Measurements from ENCODE around the gene TCF12. TPM values are rescaled to one million over a fixed set of nuclear protein-coding genes. Genes with fewer than 3 reads are reported as not detected.

Gene TCF12
- total RNA-seq, 1 donor from 2014 or later = 112 TPM

- DNase-seq (ENCODE audit: low read depth) = no peak
- Histone ChIP-seq H2AFZ (ENCODE audit: low read depth, low read length) (no peak overlapping the region), H3K9ac (ENCODE audit: low read length) (no peak overlapping the region), H3K36me3 (ENCODE audit: insufficient read depth, low read length) (peaks cover 13% of the 10 kb centered on the region), H3K79me2 (ENCODE audit: insufficient read depth, low read length) (peaks cover 98% of the 10 kb centered on the region), H3K27ac (ENCODE audit: low read depth, low read length) (no peak overlapping the region), H3K4me3 (ENCODE audit: insufficient read depth, low read depth, low read length) (no peak overlapping the region), H3K4me2 (ENCODE audit: low read length) (no peak overlapping the region), H4K20me1 (ENCODE audit: insufficient read depth, low read length) (peaks cover 64% of the 10 kb centered on the region), H3K27me3 (ENCODE audit: insufficient read depth, low read length) (no peaks in the 10 kb centered on the region), H3K4me1 (ENCODE audit: insufficient read depth, low read length) (peaks cover 20% of the 10 kb centered on the region), H3K9me3 (ENCODE audit: insufficient read depth, low read depth, low read length) (no peaks in the 10 kb centered on the region)
- no peaks in the 10 kb centered on the region for H3K27me3 Mint-ChIP-seq (ENCODE audit: low read depth, unreplicated experiment)
- H3K9me3 Mint-ChIP-seq (ENCODE audit: unreplicated experiment) = no peaks in the 10 kb centered on the region
- peaks cover 57% of the 10 kb centered on the region for H3K4me1 Mint-ChIP-seq (ENCODE audit: low read depth, unreplicated experiment)
- no peak for TF ChIP-seq CTCF (IDR thresholded peaks at IDR 0.05; ENCODE audit: insufficient read depth, low read depth, low read length)
- TF ChIP-seq EZH2 (IDR thresholded peaks at IDR 0.05; ENCODE audit: insufficient read depth, low read length) = no peak
- peaks cover 10% of the 10 kb centered on the region for H3K36me3 Mint-ChIP-seq (ENCODE audit: low read depth, unreplicated experiment)
- FAIRE-seq = no peak
- H3K27ac Mint-ChIP-seq (ENCODE audit: unreplicated experiment) = no peak overlapping the region
- H3K4me3 Mint-ChIP-seq (ENCODE audit: unreplicated experiment) = no peak overlapping the region
Observed at GRCh38 chr15:56927816-56928215, 9.4 kb downstream of the TCF12 start.

GRCh38 chr15:56929399-56929798, 11.0 kb downstream of the TCF12 start:
- Histone ChIP-seq H3K4me3 (ENCODE audit: insufficient read depth, low read depth, low read length) (no peak overlapping the region), H3K27ac (ENCODE audit: low read depth, low read length) (no peak overlapping the region), H3K79me2 (ENCODE audit: insufficient read depth, low read length) (peaks cover 97% of the 10 kb centered on the region), H3K4me1 (ENCODE audit: insufficient read depth, low read length) (peaks cover 17% of the 10 kb centered on the region), H3K9ac (ENCODE audit: low read length) (no peak overlapping the region), H4K20me1 (ENCODE audit: insufficient read depth, low read length) (peaks cover 71% of the 10 kb centered on the region), H3K9me3 (ENCODE audit: insufficient read depth, low read depth, low read length) (no peaks in the 10 kb centered on the region), H3K27me3 (ENCODE audit: insufficient read depth, low read length) (no peaks in the 10 kb centered on the region), H2AFZ (ENCODE audit: low read depth, low read length) (no peak overlapping the region), H3K4me2 (ENCODE audit: low read length) (peak overlapping the region; percentile 28), H3K36me3 (ENCODE audit: insufficient read depth, low read length) (peaks cover 9% of the 10 kb centered on the region)
- H3K9me3 Mint-ChIP-seq (ENCODE audit: unreplicated experiment) = no peaks in the 10 kb centered on the region
- H3K4me3 Mint-ChIP-seq (ENCODE audit: unreplicated experiment) = peak overlapping the region; percentile 18
- TF ChIP-seq CTCF (IDR thresholded peaks at IDR 0.05; ENCODE audit: insufficient read depth, low read depth, low read length) (no peak), EZH2 (IDR thresholded peaks at IDR 0.05; ENCODE audit: insufficient read depth, low read length) (no peak)
- H3K4me1 Mint-ChIP-seq (ENCODE audit: low read depth, unreplicated experiment) = peaks cover 53% of the 10 kb centered on the region
- peak overlapping the region; percentile 41 for H3K27ac Mint-ChIP-seq (ENCODE audit: unreplicated experiment)
- no peaks in the 10 kb centered on the region for H3K27me3 Mint-ChIP-seq (ENCODE audit: low read depth, unreplicated experiment)
- DNase-seq (ENCODE audit: low read depth) (peak; percentile 63), FAIRE-seq (no peak)
- H3K36me3 Mint-ChIP-seq (ENCODE audit: low read depth, unreplicated experiment) = peaks cover 4% of the 10 kb centered on the region

- Histone ChIP-seq H2AFZ (ENCODE audit: low read depth, low read length) (no peak overlapping the region), H4K20me1 (ENCODE audit: insufficient read depth, low read length) (peaks cover 77% of the 10 kb centered on the region), H3K27me3 (ENCODE audit: insufficient read depth, low read length) (no peaks in the 10 kb centered on the region), H3K9ac (ENCODE audit: low read length) (no peak overlapping the region), H3K9me3 (ENCODE audit: insufficient read depth, low read depth, low read length) (no peaks in the 10 kb centered on the region), H3K27ac (ENCODE audit: low read depth, low read length) (no peak overlapping the region), H3K36me3 (ENCODE audit: insufficient read depth, low read length) (peaks cover 6% of the 10 kb centered on the region), H3K79me2 (ENCODE audit: insufficient read depth, low read length) (peaks cover 97% of the 10 kb centered on the region), H3K4me2 (ENCODE audit: low read length) (peak overlapping the region; percentile 28), H3K4me1 (ENCODE audit: insufficient read depth, low read length) (peaks cover 17% of the 10 kb centered on the region), H3K4me3 (ENCODE audit: insufficient read depth, low read depth, low read length) (no peak overlapping the region)
- Mint-ChIP-seq H3K36me3 (ENCODE audit: low read depth, unreplicated experiment) (peaks cover 2% of the 10 kb centered on the region), H3K27ac (ENCODE audit: unreplicated experiment) (peak overlapping the region; percentile 16), H3K4me1 (ENCODE audit: low read depth, unreplicated experiment) (peaks cover 55% of the 10 kb centered on the region), H3K9me3 (ENCODE audit: unreplicated experiment) (no peaks in the 10 kb centered on the region), H3K4me3 (ENCODE audit: unreplicated experiment) (peak overlapping the region; percentile 1), H3K27me3 (ENCODE audit: low read depth, unreplicated experiment) (no peaks in the 10 kb centered on the region)
- TF ChIP-seq CTCF (IDR thresholded peaks at IDR 0.05; ENCODE audit: insufficient read depth, low read depth, low read length) (no peak), EZH2 (IDR thresholded peaks at IDR 0.05; ENCODE audit: insufficient read depth, low read length) (no peak)
- FAIRE-seq = no peak
- no peak for DNase-seq (ENCODE audit: low read depth)
Observed at GRCh38 chr15:56929933-56930332, 11.5 kb downstream of the TCF12 start.
